Naive B cell (primary cell): ENCODE measurements around the gene EPAS1. TPM values are rescaled to one million over a fixed set of nuclear protein-coding genes. Genes with fewer than 3 reads are reported as not detected.
A peak's percentile ranks its signal among the peaks of the same experiment; 100 is the strongest.
"Not testable (repeated sequence)": the region's sequence is repeated elsewhere in the genome, so short reads cannot be mapped to it uniquely, and the experiment has no call there.

Experiments
- ATAC-seq, 2 donors: fragments of 150-1000 bp; cut with Tn5 transposase; 2 replicates each; pipeline ENCODE4 v1.10.0; 2021; ENCODE audit warnings: low read depth in 2 of 2, mild to moderate bottlenecking in 2 of 2, moderate library complexity in 2 of 2
- DNase-seq: peaks from one replicate; pipeline ENCODE4 v3.0.0; 2022
- H3K27ac Mint-ChIP-seq, 6 donors: one replicate each; pipeline ENCODE4 v1.8.0; 2020 to 2022; ENCODE audit warnings: mild to moderate bottlenecking in 6 of 6, mixed read lengths in 6 of 6, moderate library complexity in 5 of 6, inconsistent platforms in 2 of 6
- H3K27me3 Mint-ChIP-seq, 3 donors: one replicate each; pipeline ENCODE4 v1.8.0; 2021 to 2022; ENCODE audit warnings: mixed read lengths in 3 of 3, mild to moderate bottlenecking in 1 of 3
- H3K36me3 Mint-ChIP-seq, 2 donors: one replicate each; pipeline ENCODE4 v1.8.0; 2020 to 2022; ENCODE audit warnings: mixed read lengths in 2 of 2, inconsistent platforms in 1 of 2, mild to moderate bottlenecking in 1 of 2
- H3K4me1 Mint-ChIP-seq, 3 donors: one replicate each; pipeline ENCODE4 v1.8.0; 2020 to 2022; ENCODE audit warnings: mixed read lengths in 3 of 3, inconsistent platforms in 1 of 3, mild to moderate bottlenecking in 1 of 3, moderate library complexity in 1 of 3
- H3K4me3 Mint-ChIP-seq, 8 donors: one replicate each; pipeline ENCODE4 v1.8.0; 2020 to 2022; ENCODE audit warnings: mild to moderate bottlenecking in 8 of 8, mixed read lengths in 8 of 8, moderate library complexity in 8 of 8, inconsistent platforms in 2 of 8
- H3K9me3 Mint-ChIP-seq, 7 donors: one replicate each; pipeline ENCODE4 v1.8.0; 2020 to 2022; ENCODE audit warnings: mixed read lengths in 7 of 7, mild to moderate bottlenecking in 5 of 7, inconsistent platforms in 2 of 7, moderate library complexity in 1 of 7
- polyA plus RNA-seq, 6 donors: library from polyadenylated mRNA; unstranded; fragments of 300-500 nt; fragmentation: Illumina TruSeq; gene quantifications; one replicate each; pipeline ENCODE4 v1.2.3, GENCODE V29; 2021; ENCODE audit warnings: low read depth in 6 of 6

The EPAS1 gene
- polyA plus RNA-seq, 6 donors from 2014 or later, result not detected

- no peak for ATAC-seq
- Mint-ChIP-seq H3K27ac (no peak overlapping the region), H3K4me1 (no peaks in the 10 kb centered on the region), H3K27me3 (peaks cover 3 to 24% (median 15%) of the 10 kb centered on the region in 3 donors), H3K9me3 (no peaks in the 10 kb centered on the region), H3K4me3 (no peak overlapping the region), H3K36me3 (no peaks in the 10 kb centered on the region)
- DNase-seq, result no peak
These were observed 89.6 kb downstream of the EPAS1 start for GRCh38 chr2:46386763-46387162.

GRCh38 chr2:46387292-46387691 is 90.1 kb downstream of the EPAS1 start:
- Mint-ChIP-seq H3K9me3 (no peaks in the 10 kb centered on the region), H3K27ac (peak overlapping the region in 1 of 6 donors; percentile 31), H3K36me3 (no peaks in the 10 kb centered on the region), H3K4me1 (no peaks in the 10 kb centered on the region), H3K27me3 (peaks cover 3 to 29% (median 20%) of the 10 kb centered on the region in 3 donors), H3K4me3 (no peak overlapping the region)
- DNase-seq (no peak), ATAC-seq (no peak)

- Mint-ChIP-seq H3K4me3 (no peak overlapping the region), H3K27me3 (peaks cover 3 to 36% (median 25%) of the 10 kb centered on the region in 3 donors), H3K4me1 (no peaks in the 10 kb centered on the region), H3K36me3 (no peaks in the 10 kb centered on the region), H3K27ac (no peak overlapping the region), H3K9me3 (no peaks in the 10 kb centered on the region)
- DNase-seq, result no peak
- ATAC-seq, result no peak
These were observed 90.8 kb downstream of the EPAS1 start for GRCh38 chr2:46387886-46388515.

- DNase-seq, result no peak
- Mint-ChIP-seq H3K4me3 (no peak overlapping the region), H3K36me3 (no peaks in the 10 kb centered on the region), H3K4me1 (no peaks in the 10 kb centered on the region), H3K9me3 (no peaks in the 10 kb centered on the region), H3K27ac (no peak overlapping the region), H3K27me3 (peaks cover 3 to 36% (median 21%) of the 10 kb centered on the region in 3 donors)
- no peak for ATAC-seq
These were observed 91.7 kb downstream of the EPAS1 start for GRCh38 chr2:46388881-46389280.

- H3K27me3 Mint-ChIP-seq, result peaks cover 3 to 36% (median 21%) of the 10 kb centered on the region in 3 donors
- no peak overlapping the region for H3K4me3 Mint-ChIP-seq
- H3K9me3 Mint-ChIP-seq, result no peaks in the 10 kb centered on the region
- no peaks in the 10 kb centered on the region for H3K36me3 Mint-ChIP-seq
- no peak for DNase-seq
- H3K27ac Mint-ChIP-seq, result no peak overlapping the region
- no peaks in the 10 kb centered on the region for H3K4me1 Mint-ChIP-seq
- no peak for ATAC-seq
These were observed 92.3 kb downstream of the EPAS1 start for GRCh38 chr2:46389417-46389916.

- no peaks in the 10 kb centered on the region for H3K4me1 Mint-ChIP-seq
- peaks cover 3 to 36% (median 21%) of the 10 kb centered on the region in 3 donors for H3K27me3 Mint-ChIP-seq
- H3K9me3 Mint-ChIP-seq, result no peaks in the 10 kb centered on the region
- no peak overlapping the region for H3K4me3 Mint-ChIP-seq
- DNase-seq (no peak), ATAC-seq (no peak)
- H3K36me3 Mint-ChIP-seq, result no peaks in the 10 kb centered on the region
- no peak overlapping the region for H3K27ac Mint-ChIP-seq
These were observed 92.8 kb downstream of the EPAS1 start for GRCh38 chr2:46390036-46390435.

GRCh38 chr2:46390901-46391395 is 93.7 kb downstream of the EPAS1 start:
- no peak overlapping the region for H3K27ac Mint-ChIP-seq
- H3K4me3 Mint-ChIP-seq, result no peak overlapping the region
- no peak for DNase-seq
- H3K9me3 Mint-ChIP-seq, result no peaks in the 10 kb centered on the region
- H3K27me3 Mint-ChIP-seq, result peaks cover 8 to 36% (median 25%) of the 10 kb centered on the region in 3 donors
- no peaks in the 10 kb centered on the region for H3K4me1 Mint-ChIP-seq
- no peak for ATAC-seq
- no peaks in the 10 kb centered on the region for H3K36me3 Mint-ChIP-seq

- no peaks in the 10 kb centered on the region for H3K9me3 Mint-ChIP-seq
- no peak overlapping the region for H3K4me3 Mint-ChIP-seq
- no peak for ATAC-seq
- H3K27ac Mint-ChIP-seq, result no peak overlapping the region
- no peaks in the 10 kb centered on the region for H3K4me1 Mint-ChIP-seq
- peaks cover 8 to 42% (median 38%) of the 10 kb centered on the region in 3 donors for H3K27me3 Mint-ChIP-seq
- DNase-seq, result no peak
- no peaks in the 10 kb centered on the region for H3K36me3 Mint-ChIP-seq
These were observed 95.5 kb downstream of the EPAS1 start for GRCh38 chr2:46392561-46393346.

- ATAC-seq, result no peak
These were observed 96.2 kb downstream of the EPAS1 start for GRCh38 chr2:46393347-46393820.

GRCh38 chr2:46393865-46394264 is 96.7 kb downstream of the EPAS1 start:
- Mint-ChIP-seq H3K27ac (no peak overlapping the region), H3K4me3 (no peak overlapping the region), H3K4me1 (no peaks in the 10 kb centered on the region), H3K36me3 (no peaks in the 10 kb centered on the region), H3K9me3 (no peaks in the 10 kb centered on the region), H3K27me3 (peaks cover 8 to 40% (median 37%) of the 10 kb centered on the region in 3 donors)
- no peak for DNase-seq
- ATAC-seq, result no peak

More at GRCh38 chr2:46393347-46393820, 96.2 kb downstream of the EPAS1 start:
- Mint-ChIP-seq H3K27ac (no peak overlapping the region), H3K9me3 (no peaks in the 10 kb centered on the region), H3K36me3 (no peaks in the 10 kb centered on the region), H3K4me3 (no peak overlapping the region), H3K4me1 (no peaks in the 10 kb centered on the region), H3K27me3 (peaks cover 8 to 42% (median 38%) of the 10 kb centered on the region in 3 donors)
- DNase-seq, result no peak

GRCh38 chr2:46394649-46395510 is 97.7 kb downstream of the EPAS1 start:
- no peak overlapping the region for H3K27ac Mint-ChIP-seq
- H3K27me3 Mint-ChIP-seq, result peaks cover 8 to 31% (median 30%) of the 10 kb centered on the region in 3 donors
- no peak overlapping the region for H3K4me3 Mint-ChIP-seq
- no peaks in the 10 kb centered on the region for H3K4me1 Mint-ChIP-seq
- H3K9me3 Mint-ChIP-seq, result no peaks in the 10 kb centered on the region
- no peaks in the 10 kb centered on the region for H3K36me3 Mint-ChIP-seq
- no peak for ATAC-seq
- no peak for DNase-seq

- ATAC-seq, H3K4me1 Mint-ChIP-seq, H3K36me3 Mint-ChIP-seq: not testable (repeated sequence)
These were observed 98.5 kb downstream of the EPAS1 start for GRCh38 chr2:46395730-46396129.

GRCh38 chr2:46400016-46400415 is 102.8 kb downstream of the EPAS1 start:
- no peak for ATAC-seq
- Mint-ChIP-seq H3K9me3 (no peaks in the 10 kb centered on the region), H3K4me3 (no peak overlapping the region), H3K36me3 (no peaks in the 10 kb centered on the region), H3K4me1 (no peaks in the 10 kb centered on the region), H3K27ac (no peak overlapping the region), H3K27me3 (peaks cover 5 to 17% (median 5%) of the 10 kb centered on the region in 3 donors)
- DNase-seq, result no peak

More at GRCh38 chr2:46395730-46396129, 98.5 kb downstream of the EPAS1 start:
- Mint-ChIP-seq H3K27me3 (peaks cover 8 to 31% (median 28%) of the 10 kb centered on the region in 3 donors), H3K27ac (peak overlapping the region in 1 of 6 donors; percentile 28)
- DNase-seq, H3K4me3 Mint-ChIP-seq, H3K9me3 Mint-ChIP-seq: not testable (repeated sequence)
